H1 (cell line): ENCODE results near the gene PHKG2. TPM values are rescaled to one million over a fixed set of nuclear protein-coding genes. Genes with fewer than 3 reads are reported as not detected.

Source experiments
- CTCF ChIA-PET: fragments of 300-600 bp; sonication (Branson Sonifier 250); formaldehyde crosslinking; loops from one replicate; lab custom pipeline; 2021; ENCODE audit not compliant: partially characterized antibody; lab: Charles Lee
- POLR2A ChIA-PET: fragments of 300-600 bp; sonication (Branson Sonifier 250); formaldehyde crosslinking; loops from one replicate; lab custom pipeline; 2021; ENCODE audit warnings: inconsistent platforms; ENCODE audit not compliant: partially characterized antibody; lab: Charles Lee
- DNase-seq, 2 experiments: peaks; one replicate each; pipeline versions ENCODE4 v3.0.0 to v3.0.0-alpha.2; 2010 to 2022; ENCODE audit warnings: low spot score in 2 of 2, low read depth in 1 of 2, mixed read lengths in 1 of 2
- FAIRE-seq: peaks from 2 replicates; lab custom pipeline; 2011; peaks lifted over from hg19 to GRCh38; lab: Jason Lieb, UNC
- H2AFZ ChIP-seq: 2 replicates; pipeline ENCODE4 v1.8.1; 2012; ENCODE audit warnings: low read length, inconsistent platforms
- H2AK5ac ChIP-seq: 2 replicates; pipeline ENCODE4 v1.6.1; 2013; ENCODE audit warnings: low read depth, low read length
- H2BK120ac ChIP-seq: replicated peaks from 2 replicates; pipeline ENCODE3; 2013; ENCODE audit warnings: low read depth, low read length, inconsistent platforms
- H2BK12ac ChIP-seq: 2 replicates; pipeline ENCODE4 v1.6.1; 2013; ENCODE audit warnings: low read depth, low read length
- H2BK15ac ChIP-seq: 2 replicates; pipeline ENCODE4 v1.6.1; 2013; ENCODE audit warnings: low read length
- H2BK20ac ChIP-seq: 2 replicates; pipeline ENCODE4 v1.6.1; 2013; ENCODE audit warnings: low read length
- H2BK5ac ChIP-seq: 2 replicates; pipeline ENCODE4 v1.6.1; 2013; ENCODE audit warnings: low read depth, low read length
- H3K14ac ChIP-seq: 2 replicates; pipeline ENCODE4 v1.6.1; 2013; ENCODE audit warnings: inconsistent platforms; ENCODE audit not compliant: insufficient read length
- H3K18ac ChIP-seq: 2 replicates; pipeline ENCODE4 v1.6.1; 2013; ENCODE audit warnings: low read length; ENCODE audit errors: extremely low read depth
- H3K23ac ChIP-seq: 2 replicates; pipeline ENCODE4 v1.6.1; 2013; ENCODE audit warnings: inconsistent platforms; ENCODE audit not compliant: insufficient read length
- H3K23me2 ChIP-seq: 2 replicates; pipeline ENCODE4 v1.6.1; 2013; ENCODE audit warnings: low read depth, low read length
- H3K27ac ChIP-seq: 2 replicates; pipeline ENCODE4 v1.6.1; 2011; ENCODE audit warnings: low read depth, low read length, inconsistent platforms
- H3K27me3 ChIP-seq, 4 experiments: replicated peaks in 1 of 4; 1 replicate in 1 of 4; 2 replicates in 3 of 4; pipeline versions ENCODE4 v1.6.1 to v1.8.1; 2011 to 2013; ENCODE audit warnings: low read length in 3 of 4, mild to moderate bottlenecking in 3 of 4, inconsistent platforms in 2 of 4, mixed read lengths in 2 of 4, moderate library complexity in 1 of 4; ENCODE audit not compliant: control insufficient read depth in 3 of 4, insufficient read depth in 3 of 4; ENCODE audit errors: extremely low read depth in 1 of 4
- H3K36me3 ChIP-seq, 4 experiments: 2 replicates each; pipeline versions ENCODE4 v1.6.1 to v1.8.1; 2011 to 2013; ENCODE audit warnings: mild to moderate bottlenecking in 4 of 4, low read length in 3 of 4, moderate library complexity in 2 of 4, control low read depth in 1 of 4, inconsistent platforms in 1 of 4; ENCODE audit not compliant: insufficient read depth in 4 of 4, control insufficient read depth in 2 of 4
- H3K4ac ChIP-seq: replicated peaks from 2 replicates; pipeline ENCODE3; 2013; ENCODE audit warnings: low read length, low read depth, mixed read lengths, inconsistent platforms; ENCODE audit not compliant: insufficient read length
- H3K4me1 ChIP-seq, 4 experiments: replicated peaks in 1 of 4; 1 replicate in 1 of 4; 2 replicates in 3 of 4; pipeline versions ENCODE4 v1.6.1 to v1.8.1; 2011 to 2013; ENCODE audit warnings: low read length in 3 of 4, inconsistent platforms in 2 of 4, mixed read lengths in 1 of 4; ENCODE audit not compliant: insufficient read depth in 4 of 4, control insufficient read depth in 3 of 4
- H3K4me2 ChIP-seq, 2 experiments: 2 replicates each; pipeline versions ENCODE4 v1.6.1 to v1.8.1; 2011 to 2013; ENCODE audit warnings: low read depth in 2 of 2, low read length in 2 of 2, control low read depth in 1 of 2, inconsistent platforms in 1 of 2, mild to moderate bottlenecking in 1 of 2; ENCODE audit not compliant: insufficient read depth in 1 of 2
- H3K4me3 ChIP-seq, 4 experiments: fragments of 200-600, 300-600 bp in 1 of 4; sonication (generic), shearing (Covaris generic), sonication (Bioruptor Twin) in 1 of 4; 2 replicates each; pipeline versions ENCODE4 v1.5.1 to v1.8.1; 2011 to 2016; ENCODE audit warnings: low read length in 4 of 4, low read depth in 3 of 4, control low read depth in 2 of 4, inconsistent platforms in 2 of 4, mild to moderate bottlenecking in 2 of 4, mixed read lengths in 1 of 4, moderate library complexity in 1 of 4; ENCODE audit not compliant: insufficient read depth in 2 of 4; ENCODE audit errors: extremely low read depth in 1 of 4
- H3K56ac ChIP-seq: replicated peaks from 2 replicates; pipeline ENCODE3; 2013; ENCODE audit warnings: low read depth, mild to moderate bottlenecking, mixed read lengths, low read length, inconsistent platforms; ENCODE audit not compliant: insufficient read length
- H3K79me1 ChIP-seq: 2 replicates; pipeline ENCODE4 v1.6.1; 2013; ENCODE audit warnings: low read depth, low read length, control low read depth
- H3K79me2 ChIP-seq, 2 experiments: 2 replicates each; pipeline versions ENCODE4 v1.6.1 to v1.8.1; 2012 to 2013; ENCODE audit warnings: low read length in 2 of 2, mild to moderate bottlenecking in 2 of 2, inconsistent platforms in 1 of 2; ENCODE audit not compliant: insufficient read depth in 2 of 2, control insufficient read depth in 1 of 2
- H3K9ac ChIP-seq, 4 experiments: replicated peaks in 1 of 4; 1 replicate in 1 of 4; 2 replicates in 3 of 4; pipeline versions ENCODE4 v1.6.1 to v1.8.1; 2011 to 2013; ENCODE audit warnings: low read depth in 3 of 4, low read length in 3 of 4, control low read depth in 2 of 4, mild to moderate bottlenecking in 2 of 4, moderate library complexity in 2 of 4, inconsistent platforms in 1 of 4; ENCODE audit errors: extremely low read depth in 1 of 4
- H3K9me3 ChIP-seq, 2 experiments: 2 replicates each; pipeline versions ENCODE4 v1.6.1 to v1.8.1; 2012 to 2013; ENCODE audit warnings: mild to moderate bottlenecking in 2 of 2, moderate library complexity in 2 of 2, control low read depth in 1 of 2, inconsistent platforms in 1 of 2, low read depth in 1 of 2, low read length in 1 of 2, mixed read lengths in 1 of 2; ENCODE audit not compliant: insufficient read depth in 2 of 2
- H4K20me1 ChIP-seq, 2 experiments: replicated peaks in 1 of 2; 2 replicates each; pipeline versions ENCODE3 to v1.8.1; 2011 to 2013; ENCODE audit warnings: inconsistent platforms in 2 of 2, low read length in 2 of 2, mild to moderate bottlenecking in 1 of 2; ENCODE audit not compliant: insufficient read depth in 2 of 2, control insufficient read depth in 1 of 2
- H4K5ac ChIP-seq: 2 replicates; pipeline ENCODE4 v1.6.1; 2013; ENCODE audit warnings: low read length, low read depth, mixed read lengths, inconsistent platforms; ENCODE audit not compliant: insufficient read length
- H4K8ac ChIP-seq: 2 replicates; pipeline ENCODE4 v1.8.0; 2013; ENCODE audit warnings: mild to moderate bottlenecking, moderate library complexity, low read length, inconsistent platforms; ENCODE audit not compliant: insufficient read depth; ENCODE audit errors: extremely low read depth
- H4K91ac ChIP-seq: replicated peaks from 2 replicates; pipeline ENCODE3; 2013; ENCODE audit warnings: low read length, mixed read lengths, inconsistent platforms; ENCODE audit not compliant: insufficient read length
- BCL11A ChIP-seq, 2 experiments: IDR thresholded peaks; one replicate each; pipeline ENCODE4 v1.6.1; 2011; ENCODE audit warnings: low read depth in 2 of 2, low read length in 2 of 2, mild to moderate bottlenecking in 2 of 2
- POLR2A ChIP-seq, 2 experiments: IDR thresholded peaks; 1 replicate in 1 of 2; 2 replicates in 1 of 2; pipeline ENCODE4 v1.6.1; 2011; ENCODE audit warnings: low read depth in 2 of 2, low read length in 2 of 2, mild to moderate bottlenecking in 2 of 2; ENCODE audit errors: control extremely low read depth in 1 of 2
- WGBS, 2 experiments: shearing (Covaris generic) in 1 of 2; methylation state at CpG; one replicate each; pipeline versions ENCODE4 v1.1.6 to v1.1.7; 2013 to 2015; ENCODE audit warnings: low lambda C conversion rate in 2 of 2, mixed read lengths in 2 of 2, inconsistent platforms in 1 of 2, low coverage in 1 of 2, missing lambda C conversion rate in 1 of 2; ENCODE audit not compliant: insufficient replicate concordance in 2 of 2, insufficient coverage in 1 of 2, insufficient read length in 1 of 2; ENCODE audit errors: extremely low coverage in 1 of 2, missing lambda C conversion rate in 1 of 2; 5-methylcytosine and 5-hydroxymethylcytosine counted together
- polyA plus RNA-seq, 7 experiments: library from polyadenylated mRNA; depleted of rRNA in 3 of 7; stranded (reverse) in 5 of 7; unstranded in 2 of 7; fragments of >200 nt in 5 of 7; fragments of 200-250 nt in 2 of 7; gene quantifications; 1 replicate in 5 of 7; 2 replicates in 1 of 7; 4 replicates in 1 of 7; pipeline versions ENCODE4 v1.2.1 to v1.2.3, GENCODE V29; 2011 to 2013; ENCODE audit warnings: missing spikeins in 2 of 7, mixed read lengths in 2 of 7
- total RNA-seq: library from RNA; stranded (reverse); fragmentation: NEBNext Ultra II Directional; extraction: Animal tissue kit (Norgen Biotek cat#: 25700); gene quantifications from 2 replicates; pipeline ENCODE4 v1.2.1, GENCODE V29; 2021
- TF ChIP-seq, protein P1 (sequence below), 3 experiments: IDR thresholded peaks; 1 replicate in 2 of 3; 2 replicates in 1 of 3; pipeline versions ENCODE4 v1.5.1 to v1.6.1; 2011; ENCODE audit warnings: low read length in 3 of 3, mild to moderate bottlenecking in 3 of 3, inconsistent platforms in 2 of 3, low read depth in 1 of 3, moderate library complexity in 1 of 3; ENCODE audit not compliant: insufficient read depth in 1 of 3; ENCODE audit errors: control extremely low read depth in 1 of 3

Gene PHKG2
- total and polyA plus RNA-seq, 2 of the 8 experiments (the other 6 are each of a cell fraction or from before 2014, with no cell fraction given) = 36.0 to 53.4 TPM

DNA sequence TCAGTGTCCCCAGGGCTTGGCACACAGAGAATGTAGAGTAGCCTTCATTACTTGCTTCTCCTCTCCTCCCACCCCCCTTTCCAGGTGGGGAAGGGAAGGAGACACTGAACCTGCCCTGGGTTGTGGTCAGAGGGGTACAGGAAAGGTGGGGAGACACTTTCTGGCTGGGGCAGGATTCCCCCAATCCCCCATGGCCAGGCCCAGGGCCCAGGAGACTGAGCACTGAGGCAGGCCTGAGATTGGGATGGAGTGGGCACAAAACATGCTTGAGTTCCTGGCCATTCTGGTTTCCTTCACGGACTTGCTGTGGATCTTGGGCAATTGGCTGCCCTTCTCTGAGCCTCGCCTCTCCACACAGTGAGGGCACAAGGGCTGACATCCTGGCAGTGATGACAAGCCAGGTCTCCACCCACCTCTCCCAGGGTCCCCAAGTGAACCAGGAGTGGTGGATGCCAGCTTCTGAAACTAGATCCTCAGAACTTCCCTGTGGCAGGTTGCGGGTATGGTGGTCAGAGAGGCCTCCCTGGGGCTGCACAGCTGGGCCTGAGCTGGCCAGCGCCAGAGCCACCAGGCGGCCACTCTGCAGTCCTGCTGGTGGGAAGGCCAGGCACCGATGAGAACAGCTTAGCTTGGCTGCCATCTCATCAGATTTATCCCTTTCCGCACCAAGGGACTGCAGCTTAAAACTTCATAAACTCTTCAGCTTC lies 29.5 kb downstream of the PHKG2 start:
- Histone ChIP-seq H3K4me1 (peaks cover 0 to 11% (median 5%) of the 10 kb centered on the region in 4 experiments; a peak in 5 of 7 replicates), H2BK15ac (no peak overlapping the region), H2AK5ac (0 out of 2 replicates have a peak overlapping the region, but pooled peaks have one; percentile 33), H3K14ac (no peak overlapping the region), H4K5ac (no peak overlapping the region), H4K20me1 (peaks cover 2 to 25% of the 10 kb centered on the region in 2 experiments), H2BK120ac (no peak overlapping the region), H4K8ac (no peak overlapping the region), H3K23ac (no peak overlapping the region), H2BK12ac (no peak overlapping the region), H3K4me2 (no peak overlapping the region; a peak in 1 of 4 replicates), H3K36me3 (peaks cover 8 to 25% (median 15%) of the 10 kb centered on the region in 4 experiments; a peak in 5 of 8 replicates), H3K4me3 (no peak overlapping the region), H3K27ac (no peak overlapping the region), H3K9ac (no peak overlapping the region), H3K79me1 (no peaks in the 10 kb centered on the region; the same call in 1 of the 2 replicates), H3K27me3 (no peaks in the 10 kb centered on the region), H2BK5ac (no peak overlapping the region), H3K56ac (no peak overlapping the region), H2BK20ac (0 out of 2 replicates have a peak overlapping the region, but pooled peaks have one; percentile 61), H2AFZ (no peak overlapping the region), H3K9me3 (no peaks in the 10 kb centered on the region), H4K91ac (no peak overlapping the region), H3K79me2 (no peaks in the 10 kb centered on the region), H3K23me2 (peaks cover 4% of the 10 kb centered on the region; the same call in 1 of the 2 replicates), H3K4ac (peak overlapping the region; percentile 30), H3K18ac (no peak overlapping the region)
- ChIA-PET POLR2A (interaction anchor here (0.8 to 6.5 kb wide), 25 partner anchors 8 to 169 kb away, joined by 3 to 63 read pairs (median 5); partner anchors contain the start of genes BCL7C, CTF1, PHKG2 and RNF40), CTCF (interaction anchor here (0.6 to 1.9 kb wide), 8 partner anchors 14 to 685 kb away, joined by 3 to 7 read pairs (median 4); partner anchors contain the start of gene TBX6)
- TF ChIP-seq POLR2A (IDR thresholded peaks at IDR 0.05; ENCODE audit: control extremely low read depth in 1 of 2, low read depth in 2 of 2, low read length in 2 of 2) (peak in 1 of 2 experiments; percentile 9; a peak in 1 of 3 replicates), BCL11A (IDR thresholded peaks at IDR 0.05; ENCODE audit: low read depth in 2 of 2, low read length in 2 of 2) (no peak)
- TF ChIP-seq, protein P1, sequence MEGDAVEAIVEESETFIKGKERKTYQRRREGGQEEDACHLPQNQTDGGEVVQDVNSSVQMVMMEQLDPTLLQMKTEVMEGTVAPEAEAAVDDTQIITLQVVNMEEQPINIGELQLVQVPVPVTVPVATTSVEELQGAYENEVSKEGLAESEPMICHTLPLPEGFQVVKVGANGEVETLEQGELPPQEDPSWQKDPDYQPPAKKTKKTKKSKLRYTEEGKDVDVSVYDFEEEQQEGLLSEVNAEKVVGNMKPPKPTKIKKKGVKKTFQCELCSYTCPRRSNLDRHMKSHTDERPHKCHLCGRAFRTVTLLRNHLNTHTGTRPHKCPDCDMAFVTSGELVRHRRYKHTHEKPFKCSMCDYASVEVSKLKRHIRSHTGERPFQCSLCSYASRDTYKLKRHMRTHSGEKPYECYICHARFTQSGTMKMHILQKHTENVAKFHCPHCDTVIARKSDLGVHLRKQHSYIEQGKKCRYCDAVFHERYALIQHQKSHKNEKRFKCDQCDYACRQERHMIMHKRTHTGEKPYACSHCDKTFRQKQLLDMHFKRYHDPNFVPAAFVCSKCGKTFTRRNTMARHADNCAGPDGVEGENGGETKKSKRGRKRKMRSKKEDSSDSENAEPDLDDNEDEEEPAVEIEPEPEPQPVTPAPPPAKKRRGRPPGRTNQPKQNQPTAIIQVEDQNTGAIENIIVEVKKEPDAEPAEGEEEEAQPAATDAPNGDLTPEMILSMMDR (IDR thresholded peaks at IDR 0.05; ENCODE audit: control extremely low read depth in 1 of 3, insufficient read depth in 1 of 3, low read depth in 1 of 3, low read length in 3 of 3) = peak in 1 of 3 experiments; percentile 4; a peak in 1 of 4 replicates
- no peak for DNase-seq
- no peak for FAIRE-seq
- WGBS, 2 experiments = 93% methylated on average over 7 of the region's 7 CpGs; no CpG with 5 or more reads in 1 of the 2 experiments
